Kidney epithelial cell (primary cell): ENCODE data around the gene LATS2. TPM values are rescaled to one million over a fixed set of nuclear protein-coding genes. Genes with fewer than 3 reads are reported as not detected.

Experiments used
- DNase-seq: peaks from one replicate; pipeline ENCODE4 v3.0.0-alpha.2; 2010; ENCODE audit warnings: low read depth
- H3K27me3 ChIP-seq: 2 replicates; pipeline ENCODE4 v1.6.0; 2011; ENCODE audit warnings: low read length; ENCODE audit not compliant: control insufficient read depth, insufficient read depth
- H3K36me3 ChIP-seq: 2 replicates; pipeline ENCODE4 v1.5.1; 2011; ENCODE audit warnings: low read length; ENCODE audit not compliant: control insufficient read depth, insufficient read depth
- H3K4me3 ChIP-seq: 2 replicates; pipeline ENCODE4 v1.5.1; 2011; ENCODE audit warnings: low read depth, mild to moderate bottlenecking, control low read depth, low read length
- total RNA-seq: library from RNA; depleted of rRNA; stranded (reverse); fragments of >200 nt; gene quantifications from 2 replicates; pipeline ENCODE4 v1.2.3, GENCODE V29; 2015
- TF ChIP-seq, protein P1 (sequence below): IDR thresholded peaks from 2 replicates; pipeline ENCODE4 v1.5.1; 2011; ENCODE audit warnings: mild to moderate bottlenecking, moderate library complexity, low read length, control low read depth, inconsistent platforms; ENCODE audit not compliant: insufficient read depth, poor library complexity, severe bottlenecking

Gene LATS2
- total RNA-seq, result 20.2 and 26.7 TPM in 2 replicates

- Histone ChIP-seq H3K27me3 (no peaks in the 10 kb centered on the region), H3K4me3 (peak within 1 kb of the TSS; percentile 83), H3K36me3 (no peaks in the 10 kb centered on the region)
- DNase-seq, result peak; percentile 67
- TF ChIP-seq, protein P1, sequence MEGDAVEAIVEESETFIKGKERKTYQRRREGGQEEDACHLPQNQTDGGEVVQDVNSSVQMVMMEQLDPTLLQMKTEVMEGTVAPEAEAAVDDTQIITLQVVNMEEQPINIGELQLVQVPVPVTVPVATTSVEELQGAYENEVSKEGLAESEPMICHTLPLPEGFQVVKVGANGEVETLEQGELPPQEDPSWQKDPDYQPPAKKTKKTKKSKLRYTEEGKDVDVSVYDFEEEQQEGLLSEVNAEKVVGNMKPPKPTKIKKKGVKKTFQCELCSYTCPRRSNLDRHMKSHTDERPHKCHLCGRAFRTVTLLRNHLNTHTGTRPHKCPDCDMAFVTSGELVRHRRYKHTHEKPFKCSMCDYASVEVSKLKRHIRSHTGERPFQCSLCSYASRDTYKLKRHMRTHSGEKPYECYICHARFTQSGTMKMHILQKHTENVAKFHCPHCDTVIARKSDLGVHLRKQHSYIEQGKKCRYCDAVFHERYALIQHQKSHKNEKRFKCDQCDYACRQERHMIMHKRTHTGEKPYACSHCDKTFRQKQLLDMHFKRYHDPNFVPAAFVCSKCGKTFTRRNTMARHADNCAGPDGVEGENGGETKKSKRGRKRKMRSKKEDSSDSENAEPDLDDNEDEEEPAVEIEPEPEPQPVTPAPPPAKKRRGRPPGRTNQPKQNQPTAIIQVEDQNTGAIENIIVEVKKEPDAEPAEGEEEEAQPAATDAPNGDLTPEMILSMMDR, result no peak
Measured at GRCh38 chr13:21061029-21061763, at the start of gene LATS2. LATS2 (minus strand) TSS chr13:21061586; CDS start chr13:21046026, 15,560 bp downstream.

DNA sequence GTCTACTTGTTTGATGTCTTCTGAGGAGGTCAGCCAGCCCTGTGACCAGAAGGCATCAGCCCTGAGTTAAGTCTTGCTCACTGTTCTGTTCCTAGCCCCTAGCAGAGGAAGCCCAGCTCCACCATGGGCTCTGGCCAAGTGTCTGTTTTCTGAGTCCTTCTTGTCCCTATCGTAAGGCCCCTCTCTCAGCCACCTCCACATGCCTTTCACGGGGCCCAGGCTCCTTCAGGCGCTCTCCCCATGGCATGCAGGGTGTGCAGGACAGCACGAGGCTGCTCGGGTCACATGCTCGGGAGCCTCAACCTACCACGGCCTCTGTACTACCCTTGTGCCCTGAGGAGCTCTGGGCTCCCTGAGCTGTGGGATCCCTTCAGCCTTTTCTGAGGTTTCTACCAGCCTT lies 47.8 kb upstream of the LATS2 start:
- Histone ChIP-seq H3K36me3 (no peaks in the 10 kb centered on the region), H3K27me3 (no peaks in the 10 kb centered on the region), H3K4me3 (no peak overlapping the region)
- no peak for DNase-seq
- TF ChIP-seq, protein P1, result no peak

DNA sequence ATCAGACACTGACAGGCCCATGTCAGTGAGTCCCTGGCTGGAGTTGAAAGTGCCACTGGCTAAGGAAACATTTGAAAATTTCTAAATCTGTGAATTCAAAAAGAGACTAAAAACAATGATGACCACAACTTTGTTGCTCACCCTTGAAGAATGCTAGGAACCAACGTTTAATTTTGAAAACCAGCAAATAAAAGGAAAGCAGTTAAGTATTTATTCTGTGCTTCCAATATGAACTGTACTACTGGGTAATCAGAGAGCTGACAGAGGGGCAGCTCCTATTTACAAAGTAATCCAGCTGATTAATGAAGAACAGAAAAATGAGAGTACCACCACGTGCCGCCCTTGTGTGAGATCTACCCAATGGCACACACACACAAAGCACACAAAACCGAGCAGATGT lies 44.7 kb upstream of the LATS2 start:
- TF ChIP-seq, protein P1, result no peak
- Histone ChIP-seq H3K36me3 (no peaks in the 10 kb centered on the region), H3K4me3 (no peak overlapping the region), H3K27me3 (no peaks in the 10 kb centered on the region)
- DNase-seq, result peak; percentile 19

DNA sequence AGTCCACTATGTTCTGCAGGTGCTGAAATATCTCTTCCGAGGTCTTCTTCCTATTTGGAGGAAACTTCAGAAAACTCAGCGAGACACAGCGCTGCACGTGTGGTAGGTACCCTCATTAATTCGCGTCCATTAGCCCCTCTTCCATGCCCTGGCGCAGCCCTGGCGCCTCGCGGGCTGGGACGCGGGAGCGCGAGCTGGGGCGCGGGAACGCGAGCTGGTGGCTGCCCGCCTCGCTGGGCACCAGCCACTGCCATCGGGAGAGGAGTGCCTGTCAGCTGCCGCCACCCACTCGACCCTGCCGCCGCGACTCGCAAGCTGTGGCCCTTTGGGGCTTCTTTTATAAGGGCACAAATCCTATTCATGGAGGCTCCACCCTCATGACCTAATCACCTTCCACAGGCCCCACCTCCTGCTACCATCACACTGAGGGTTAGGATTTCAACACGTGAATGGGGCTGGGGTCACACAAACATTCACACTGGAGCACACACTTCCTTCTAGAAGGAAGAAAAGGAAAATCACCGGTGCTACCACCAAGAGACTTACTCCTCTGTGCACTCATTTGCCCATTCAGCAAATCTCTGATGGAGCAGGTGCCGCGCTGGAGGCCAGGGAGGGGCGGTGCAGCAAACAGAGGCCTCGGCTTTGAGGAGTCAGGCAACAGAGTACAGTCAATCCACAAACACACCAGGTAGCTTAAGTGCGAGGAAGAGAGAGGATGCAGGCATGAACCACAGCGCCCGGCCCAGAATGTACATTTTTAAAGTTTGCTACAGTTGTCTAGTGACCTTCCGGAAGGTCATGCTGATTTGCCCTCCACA lies 43.0 kb upstream of the LATS2 start:
- H3K27me3 ChIP-seq, result no peaks in the 10 kb centered on the region
- DNase-seq, result no peak
- no peak overlapping the region for H3K4me3 ChIP-seq
- TF ChIP-seq, protein P1, result no peak
- no peaks in the 10 kb centered on the region for H3K36me3 ChIP-seq

DNA sequence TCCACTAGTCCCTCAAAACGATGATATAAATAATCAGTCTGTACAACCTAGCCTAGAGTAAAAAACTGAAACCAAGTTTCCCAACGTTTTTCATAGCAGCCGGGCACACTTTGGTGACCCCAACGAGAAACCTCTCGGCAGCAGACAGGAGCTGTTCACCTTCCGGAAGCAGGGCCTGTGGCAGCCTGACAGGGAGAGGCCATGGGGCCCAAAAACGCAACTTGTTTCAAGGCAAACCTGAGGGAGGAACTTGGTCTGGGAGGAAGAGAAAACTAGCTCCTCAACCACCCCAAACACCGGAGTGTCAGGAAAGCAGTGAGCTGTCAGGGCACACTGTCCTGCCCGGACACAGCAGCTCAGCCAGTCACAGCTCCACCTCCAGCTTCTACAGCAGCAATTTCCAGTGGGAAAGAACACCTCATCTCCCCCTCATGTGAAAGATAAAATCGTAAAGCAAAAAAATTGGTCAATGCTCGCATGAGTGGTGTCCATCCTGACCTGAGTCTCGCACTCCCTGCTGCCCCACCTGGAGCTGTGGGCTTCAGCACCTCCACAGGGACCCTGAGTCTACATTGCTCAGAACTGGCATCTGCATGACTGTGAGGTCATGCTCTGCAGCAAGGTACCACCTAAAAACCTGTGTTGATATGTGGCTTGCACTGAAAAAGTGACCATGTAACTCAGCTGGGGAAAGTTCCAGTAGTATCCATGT lies 40.6 kb upstream of the LATS2 start:
- Histone ChIP-seq H3K36me3 (no peaks in the 10 kb centered on the region), H3K4me3 (no peak overlapping the region), H3K27me3 (no peaks in the 10 kb centered on the region)
- TF ChIP-seq, protein P1, result no peak
- DNase-seq, result no peak
